Activated naive CD4-positive, alpha-beta T cell treated with anti-CD3 and anti-CD28 coated beads, Interleukin-2, amount 50 U/mL, for 24 hours (primary cell): ENCODE data around the gene DPP4.

Experiments
- H3K27ac Mint-ChIP-seq: one replicate; pipeline ENCODE4 v1.8.0; 2021; ENCODE audit warnings: mild to moderate bottlenecking, mixed read lengths
- H3K27me3 Mint-ChIP-seq: one replicate; pipeline ENCODE4 v1.8.0; 2021; ENCODE audit warnings: mixed read lengths
- H3K36me3 Mint-ChIP-seq: one replicate; pipeline ENCODE4 v1.8.0; 2021; ENCODE audit warnings: mixed read lengths
- H3K4me1 Mint-ChIP-seq: one replicate; pipeline ENCODE4 v1.8.0; 2021; ENCODE audit warnings: mixed read lengths
- H3K4me3 Mint-ChIP-seq: one replicate; pipeline ENCODE4 v1.8.0; 2021; ENCODE audit warnings: mild to moderate bottlenecking, mixed read lengths
- H3K9me3 Mint-ChIP-seq: one replicate; pipeline ENCODE4 v1.8.0; 2021; ENCODE audit warnings: mixed read lengths

DPP4 gene

GRCh38 chr2:162000431-162000830 is 73.6 kb downstream of the DPP4 start:
- no peaks in the 10 kb centered on the region for H3K9me3 Mint-ChIP-seq
- no peaks in the 10 kb centered on the region for H3K27me3 Mint-ChIP-seq
- H3K4me3 Mint-ChIP-seq, result no peak overlapping the region
- H3K4me1 Mint-ChIP-seq, result peaks cover 43% of the 10 kb centered on the region
- no peak overlapping the region for H3K27ac Mint-ChIP-seq
- peaks cover 31% of the 10 kb centered on the region for H3K36me3 Mint-ChIP-seq

GRCh38 chr2:161999321-161999720 is 74.7 kb downstream of the DPP4 start:
- H3K27ac Mint-ChIP-seq, result no peak overlapping the region
- no peaks in the 10 kb centered on the region for H3K9me3 Mint-ChIP-seq
- H3K4me3 Mint-ChIP-seq, result no peak overlapping the region
- H3K4me1 Mint-ChIP-seq, result peaks cover 54% of the 10 kb centered on the region
- peaks cover 31% of the 10 kb centered on the region for H3K36me3 Mint-ChIP-seq
- H3K27me3 Mint-ChIP-seq, result no peaks in the 10 kb centered on the region

GRCh38 chr2:161998857-161999256 is 75.2 kb downstream of the DPP4 start:
- Mint-ChIP-seq H3K27me3 (no peaks in the 10 kb centered on the region), H3K9me3 (no peaks in the 10 kb centered on the region), H3K4me3 (no peak overlapping the region), H3K4me1 (peaks cover 55% of the 10 kb centered on the region), H3K36me3 (peaks cover 29% of the 10 kb centered on the region), H3K27ac (no peak overlapping the region)

GRCh38 chr2:161997916-161998471 is 76.0 kb downstream of the DPP4 start:
- no peaks in the 10 kb centered on the region for H3K9me3 Mint-ChIP-seq
- H3K27me3 Mint-ChIP-seq, result no peaks in the 10 kb centered on the region
- H3K27ac Mint-ChIP-seq, result no peak overlapping the region
- H3K4me3 Mint-ChIP-seq, result no peak overlapping the region
- H3K4me1 Mint-ChIP-seq, result peaks cover 59% of the 10 kb centered on the region
- peaks cover 24% of the 10 kb centered on the region for H3K36me3 Mint-ChIP-seq

GRCh38 chr2:161995553-161996016 is 78.4 kb downstream of the DPP4 start:
- peak overlapping the region; percentile 91 for H3K27ac Mint-ChIP-seq
- H3K27me3 Mint-ChIP-seq, result no peaks in the 10 kb centered on the region
- H3K4me3 Mint-ChIP-seq, result peak overlapping the region; percentile 72
- H3K36me3 Mint-ChIP-seq, result peaks cover 14% of the 10 kb centered on the region
- H3K4me1 Mint-ChIP-seq, result peaks cover 73% of the 10 kb centered on the region
- H3K9me3 Mint-ChIP-seq, result no peaks in the 10 kb centered on the region

GRCh38 chr2:161994761-161995520 is 79.1 kb downstream of the DPP4 start:
- H3K27ac Mint-ChIP-seq, result peak overlapping the region; percentile 91
- no peaks in the 10 kb centered on the region for H3K27me3 Mint-ChIP-seq
- H3K4me3 Mint-ChIP-seq, result peak overlapping the region; percentile 72
- H3K36me3 Mint-ChIP-seq, result peaks cover 10% of the 10 kb centered on the region
- peaks cover 75% of the 10 kb centered on the region for H3K4me1 Mint-ChIP-seq
- no peaks in the 10 kb centered on the region for H3K9me3 Mint-ChIP-seq

- Mint-ChIP-seq H3K36me3 (no peaks in the 10 kb centered on the region), H3K4me1 (peaks cover 74% of the 10 kb centered on the region), H3K4me3 (peak overlapping the region; percentile 88), H3K27ac (peak overlapping the region; percentile 99), H3K9me3 (no peaks in the 10 kb centered on the region), H3K27me3 (no peaks in the 10 kb centered on the region)
These were observed 81.5 kb downstream of the DPP4 start for GRCh38 chr2:161992531-161992930.

- Mint-ChIP-seq H3K4me3 (no peak overlapping the region), H3K9me3 (no peaks in the 10 kb centered on the region), H3K27me3 (no peaks in the 10 kb centered on the region), H3K4me1 (peaks cover 68% of the 10 kb centered on the region), H3K27ac (no peak overlapping the region), H3K36me3 (no peaks in the 10 kb centered on the region)
These were observed 82.0 kb downstream of the DPP4 start for GRCh38 chr2:161991991-161992390.

- H3K27me3 Mint-ChIP-seq, result no peaks in the 10 kb centered on the region
- no peaks in the 10 kb centered on the region for H3K9me3 Mint-ChIP-seq
- no peak overlapping the region for H3K27ac Mint-ChIP-seq
- H3K4me1 Mint-ChIP-seq, result peaks cover 56% of the 10 kb centered on the region
- H3K4me3 Mint-ChIP-seq, result no peak overlapping the region
- no peaks in the 10 kb centered on the region for H3K36me3 Mint-ChIP-seq
These were observed 83.3 kb downstream of the DPP4 start for GRCh38 chr2:161990741-161991140.

GRCh38 chr2:161990036-161990435 is 84.0 kb downstream of the DPP4 start:
- peaks cover 49% of the 10 kb centered on the region for H3K4me1 Mint-ChIP-seq
- no peaks in the 10 kb centered on the region for H3K9me3 Mint-ChIP-seq
- no peaks in the 10 kb centered on the region for H3K27me3 Mint-ChIP-seq
- no peaks in the 10 kb centered on the region for H3K36me3 Mint-ChIP-seq
- H3K27ac Mint-ChIP-seq, result no peak overlapping the region
- H3K4me3 Mint-ChIP-seq, result no peak overlapping the region

GRCh38 chr2:161988589-161988988 is 85.4 kb downstream of the DPP4 start:
- H3K27me3 Mint-ChIP-seq, result no peaks in the 10 kb centered on the region
- H3K4me1 Mint-ChIP-seq, result peaks cover 35% of the 10 kb centered on the region
- H3K27ac Mint-ChIP-seq, result no peak overlapping the region
- no peaks in the 10 kb centered on the region for H3K9me3 Mint-ChIP-seq
- H3K4me3 Mint-ChIP-seq, result no peak overlapping the region
- H3K36me3 Mint-ChIP-seq, result no peaks in the 10 kb centered on the region

GRCh38 chr2:161987311-161987710 is 86.7 kb downstream of the DPP4 start:
- no peak overlapping the region for H3K4me3 Mint-ChIP-seq
- H3K4me1 Mint-ChIP-seq, result peaks cover 28% of the 10 kb centered on the region
- no peaks in the 10 kb centered on the region for H3K27me3 Mint-ChIP-seq
- H3K9me3 Mint-ChIP-seq, result no peaks in the 10 kb centered on the region
- no peak overlapping the region for H3K27ac Mint-ChIP-seq
- no peaks in the 10 kb centered on the region for H3K36me3 Mint-ChIP-seq

GRCh38 chr2:161983866-161984265 is 90.1 kb downstream of the DPP4 start:
- Mint-ChIP-seq H3K4me3 (no peak overlapping the region), H3K27me3 (no peaks in the 10 kb centered on the region), H3K4me1 (peaks cover 33% of the 10 kb centered on the region), H3K36me3 (no peaks in the 10 kb centered on the region), H3K9me3 (no peaks in the 10 kb centered on the region), H3K27ac (no peak overlapping the region)

- H3K4me1 Mint-ChIP-seq, result peaks cover 33% of the 10 kb centered on the region
These were observed 90.7 kb downstream of the DPP4 start for GRCh38 chr2:161983331-161983651.

GRCh38 chr2:161982548-161983330 is 91.3 kb downstream of the DPP4 start:
- Mint-ChIP-seq H3K27me3 (no peaks in the 10 kb centered on the region), H3K4me1 (peaks cover 28% of the 10 kb centered on the region), H3K36me3 (no peaks in the 10 kb centered on the region), H3K27ac (no peak overlapping the region), H3K9me3 (no peaks in the 10 kb centered on the region), H3K4me3 (no peak overlapping the region)

More at GRCh38 chr2:161983331-161983651, 90.7 kb downstream of the DPP4 start:
- H3K4me3 Mint-ChIP-seq, result no peak overlapping the region
- H3K27ac Mint-ChIP-seq, result no peak overlapping the region
- no peaks in the 10 kb centered on the region for H3K36me3 Mint-ChIP-seq
- H3K9me3 Mint-ChIP-seq, result no peaks in the 10 kb centered on the region
- H3K27me3 Mint-ChIP-seq, result no peaks in the 10 kb centered on the region

- H3K4me3 Mint-ChIP-seq, result no peak overlapping the region
- peaks cover 28% of the 10 kb centered on the region for H3K4me1 Mint-ChIP-seq
- H3K36me3 Mint-ChIP-seq, result no peaks in the 10 kb centered on the region
- peaks cover 2% of the 10 kb centered on the region for H3K27me3 Mint-ChIP-seq
- no peaks in the 10 kb centered on the region for H3K9me3 Mint-ChIP-seq
- no peak overlapping the region for H3K27ac Mint-ChIP-seq
These were observed 92.2 kb downstream of the DPP4 start for GRCh38 chr2:161981679-161982250.
